ENCODE measurements around the gene SERINC5. TPM values are rescaled to one million over a fixed set of nuclear protein-coding genes. Genes with fewer than 3 reads are reported as not detected.
"Not testable (repeated sequence)": the region's sequence is repeated elsewhere in the genome, so short reads cannot be mapped to it uniquely, and the experiment has no call there.

SERINC5 gene
- total RNA-seq, 6 experiments from 2014 or later = 16.4 to 28.1 (median 19.9) TPM

GRCh38 chr5:80116465-80116864, 139.4 kb downstream of the SERINC5 start:
- H3K27ac Mint-ChIP-seq = no peak overlapping the region
- no peak for TF ChIP-seq CTCF (IDR thresholded peaks at IDR 0.05)
- no peak for DNase-seq
- peaks cover 3% of the 10 kb centered on the region for H3K27me3 Mint-ChIP-seq (ENCODE audit: insufficient read depth)
- peaks cover 6% of the 10 kb centered on the region; the same call in 1 of the 2 replicates for H3K9me3 Mint-ChIP-seq
- H3K36me3 Mint-ChIP-seq (ENCODE audit: low read depth) = no peaks in the 10 kb centered on the region
- H3K4me1 Mint-ChIP-seq (ENCODE audit: low read depth) = no peaks in the 10 kb centered on the region
- H3K4me3 Mint-ChIP-seq = no peak overlapping the region

- Mint-ChIP-seq H3K4me3 (no peak overlapping the region), H3K36me3 (ENCODE audit: low read depth) (no peaks in the 10 kb centered on the region), H3K9me3 (peaks cover 6% of the 10 kb centered on the region; the same call in 1 of the 2 replicates), H3K27me3 (ENCODE audit: insufficient read depth) (peaks cover 2% of the 10 kb centered on the region), H3K4me1 (ENCODE audit: low read depth) (no peaks in the 10 kb centered on the region), H3K27ac (no peak overlapping the region)
- no peak for TF ChIP-seq CTCF (IDR thresholded peaks at IDR 0.05)
- DNase-seq = no peak
Observed at GRCh38 chr5:80116000-80116399, 139.8 kb downstream of the SERINC5 start.

GRCh38 chr5:80114860-80115259, 141.0 kb downstream of the SERINC5 start:
- DNase-seq = no peak
- Mint-ChIP-seq H3K36me3 (ENCODE audit: low read depth) (no peaks in the 10 kb centered on the region), H3K27ac (no peak overlapping the region), H3K4me1 (ENCODE audit: low read depth) (no peaks in the 10 kb centered on the region), H3K4me3 (no peak overlapping the region), H3K9me3 (peaks cover 6% of the 10 kb centered on the region; the same call in 1 of the 2 replicates), H3K27me3 (ENCODE audit: insufficient read depth) (no peaks in the 10 kb centered on the region; the same call in 1 of the 2 replicates)
- TF ChIP-seq CTCF (IDR thresholded peaks at IDR 0.05) = no peak

GRCh38 chr5:80111376-80111990, 144.4 kb downstream of the SERINC5 start:
- not testable (repeated sequence) for H3K4me3 Mint-ChIP-seq

GRCh38 chr5:80109646-80110478, 146.0 kb downstream of the SERINC5 start:
- H3K9me3 Mint-ChIP-seq = no peaks in the 10 kb centered on the region
- no peak overlapping the region for H3K27ac Mint-ChIP-seq
- no peaks in the 10 kb centered on the region for H3K4me1 Mint-ChIP-seq (ENCODE audit: low read depth)
- DNase-seq = no peak
- no peaks in the 10 kb centered on the region for H3K36me3 Mint-ChIP-seq (ENCODE audit: low read depth)
- H3K4me3 Mint-ChIP-seq = no peak overlapping the region
- no peak for TF ChIP-seq CTCF (IDR thresholded peaks at IDR 0.05)
- H3K27me3 Mint-ChIP-seq (ENCODE audit: insufficient read depth) = peaks cover 6% of the 10 kb centered on the region

More at GRCh38 chr5:80111376-80111990, 144.4 kb downstream of the SERINC5 start:
- not testable (repeated sequence) for H3K9me3 Mint-ChIP-seq; H3K36me3 Mint-ChIP-seq (ENCODE audit: low read depth); H3K27ac Mint-ChIP-seq; DNase-seq; H3K4me1 Mint-ChIP-seq (ENCODE audit: low read depth); H3K27me3 Mint-ChIP-seq (ENCODE audit: insufficient read depth)

- no peak for TF ChIP-seq CTCF (IDR thresholded peaks at IDR 0.05)
- H3K27me3 Mint-ChIP-seq (ENCODE audit: insufficient read depth) = peaks cover 16% of the 10 kb centered on the region
- no peak for DNase-seq
- H3K36me3 Mint-ChIP-seq (ENCODE audit: low read depth) = no peaks in the 10 kb centered on the region
- no peaks in the 10 kb centered on the region for H3K4me1 Mint-ChIP-seq (ENCODE audit: low read depth)
- H3K9me3 Mint-ChIP-seq = no peaks in the 10 kb centered on the region
- H3K4me3 Mint-ChIP-seq = no peak overlapping the region
- H3K27ac Mint-ChIP-seq = no peak overlapping the region
Observed at GRCh38 chr5:80106916-80107315, 148.9 kb downstream of the SERINC5 start.
